ENCODE measurements around the gene HACE1.
A peak's percentile ranks its signal among the peaks of the same experiment; 100 is the strongest.

Gene HACE1

GRCh38 chr6:104736545-104736944, 123.2 kb downstream of the HACE1 start:
- Mint-ChIP-seq H3K27ac (no peak overlapping the region), H3K4me3 (no peak overlapping the region), H3K27me3 (no peaks in the 10 kb centered on the region), H3K36me3 (peaks cover 2% of the 10 kb centered on the region), H3K4me1 (no peaks in the 10 kb centered on the region), H3K9me3 (peaks cover 2% of the 10 kb centered on the region)
- CTCF ChIA-PET: no interaction called here
- no peak for DNase-seq

DNA sequence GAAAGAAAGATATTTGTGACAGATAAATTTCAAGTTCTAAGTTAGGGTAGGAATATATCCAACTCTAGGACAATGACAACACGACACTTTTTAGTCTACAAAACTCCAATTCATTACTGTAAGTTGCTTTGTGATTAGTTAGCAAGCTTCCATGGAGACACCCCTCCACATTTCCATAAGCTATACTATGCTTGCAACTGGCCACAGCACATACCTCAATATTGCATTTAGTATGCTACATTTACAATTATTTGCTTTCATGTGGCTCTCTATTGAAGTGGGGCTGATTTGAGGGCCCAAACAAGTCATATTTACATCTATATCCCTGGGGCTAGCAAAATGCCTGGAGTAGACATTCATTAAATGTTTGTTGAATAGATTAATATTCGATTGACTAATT, 129.3 kb downstream of the HACE1 start:
- no peaks in the 10 kb centered on the region for H3K9me3 Mint-ChIP-seq
- no peak for DNase-seq
- no peak overlapping the region for H3K4me3 Mint-ChIP-seq
- H3K4me1 Mint-ChIP-seq: no peaks in the 10 kb centered on the region
- no peaks in the 10 kb centered on the region for H3K27me3 Mint-ChIP-seq
- H3K27ac Mint-ChIP-seq: no peak overlapping the region
- CTCF ChIA-PET: no interaction called here
- peaks cover 1% of the 10 kb centered on the region for H3K36me3 Mint-ChIP-seq

- CTCF ChIA-PET: no interaction called here
- Mint-ChIP-seq H3K36me3 (peaks cover 1% of the 10 kb centered on the region), H3K27ac (no peak overlapping the region), H3K9me3 (no peaks in the 10 kb centered on the region), H3K4me3 (no peak overlapping the region), H3K27me3 (no peaks in the 10 kb centered on the region), H3K4me1 (no peaks in the 10 kb centered on the region)
- no peak for DNase-seq
These were observed 130.3 kb downstream of the HACE1 start for GRCh38 chr6:104729433-104729832.

DNA sequence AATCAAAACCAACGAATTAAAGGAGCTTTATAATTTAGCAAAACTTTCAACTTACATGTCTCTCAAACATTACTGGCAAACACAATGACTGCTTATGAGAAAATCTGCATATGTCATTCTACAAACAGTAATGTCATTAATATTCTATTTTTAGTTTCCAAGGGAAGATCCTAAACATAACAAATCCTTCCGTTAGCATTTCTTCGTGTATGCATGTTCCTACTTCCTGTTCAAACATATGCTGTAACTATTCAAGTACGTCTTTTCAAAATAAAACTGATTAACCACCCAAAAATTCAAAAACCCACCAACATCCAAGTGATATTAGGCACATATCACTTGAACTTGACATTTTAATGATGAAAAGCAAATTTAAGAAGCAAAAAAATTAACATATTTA, 131.3 kb downstream of the HACE1 start:
- no peaks in the 10 kb centered on the region for H3K9me3 Mint-ChIP-seq
- H3K4me3 Mint-ChIP-seq: no peak overlapping the region
- H3K27ac Mint-ChIP-seq: no peak overlapping the region
- H3K4me1 Mint-ChIP-seq: no peaks in the 10 kb centered on the region
- no peaks in the 10 kb centered on the region for H3K27me3 Mint-ChIP-seq
- no peak for DNase-seq
- CTCF ChIA-PET: no interaction called here
- peaks cover 1% of the 10 kb centered on the region for H3K36me3 Mint-ChIP-seq

- CTCF ChIA-PET: no interaction called here
- H3K36me3 Mint-ChIP-seq: no peaks in the 10 kb centered on the region
- H3K9me3 Mint-ChIP-seq: no peaks in the 10 kb centered on the region
These were observed 141.0 kb downstream of the HACE1 start for GRCh38 chr6:104718672-104719071.

GRCh38 chr6:104716858-104717257, 142.9 kb downstream of the HACE1 start:
- no peaks in the 10 kb centered on the region for H3K4me1 Mint-ChIP-seq
- H3K36me3 Mint-ChIP-seq: no peaks in the 10 kb centered on the region
- DNase-seq: no peak
- H3K27me3 Mint-ChIP-seq: no peaks in the 10 kb centered on the region
- H3K9me3 Mint-ChIP-seq: no peaks in the 10 kb centered on the region
- CTCF ChIA-PET: interaction anchor here (1.3 kb wide), 1 partner anchor 15 kb away, joined by 3 read pairs; no protein-coding TSS in a partner anchor
- H3K27ac Mint-ChIP-seq: no peak overlapping the region
- H3K4me3 Mint-ChIP-seq: no peak overlapping the region

More at GRCh38 chr6:104718672-104719071, 141.0 kb downstream of the HACE1 start:
- Mint-ChIP-seq H3K4me3 (no peak overlapping the region), H3K27ac (no peak overlapping the region), H3K27me3 (no peaks in the 10 kb centered on the region), H3K4me1 (no peaks in the 10 kb centered on the region)
- DNase-seq: no peak

- Mint-ChIP-seq H3K4me1 (no peaks in the 10 kb centered on the region), H3K36me3 (no peaks in the 10 kb centered on the region), H3K9me3 (no peaks in the 10 kb centered on the region), H3K27ac (no peak overlapping the region), H3K4me3 (no peak overlapping the region), H3K27me3 (no peaks in the 10 kb centered on the region)
- CTCF ChIA-PET: no interaction called here
- DNase-seq: no peak
These were observed 144.9 kb downstream of the HACE1 start for GRCh38 chr6:104714796-104715195.

DNA sequence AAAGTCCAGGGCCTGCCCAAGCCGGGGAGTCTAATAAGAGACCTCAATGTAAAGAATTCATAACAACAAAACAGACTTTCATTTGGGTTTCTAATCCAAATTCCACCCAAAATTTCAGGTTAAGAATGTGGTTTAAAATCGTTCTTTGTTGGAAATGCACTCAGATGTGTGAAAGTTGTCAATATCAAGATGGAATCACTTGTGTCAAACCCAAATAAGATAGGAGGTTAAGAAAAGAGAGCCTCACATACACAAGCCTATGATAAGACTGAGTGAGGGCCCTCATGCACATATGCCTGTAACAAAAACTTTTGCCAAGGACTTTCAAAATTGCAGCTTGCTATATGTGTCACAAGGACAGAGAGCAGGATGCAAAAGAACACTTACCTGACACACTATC, 145.7 kb downstream of the HACE1 start:
- Mint-ChIP-seq H3K27me3 (no peaks in the 10 kb centered on the region), H3K4me3 (no peak overlapping the region), H3K4me1 (no peaks in the 10 kb centered on the region), H3K27ac (no peak overlapping the region), H3K36me3 (peaks cover 4% of the 10 kb centered on the region), H3K9me3 (no peaks in the 10 kb centered on the region)
- CTCF ChIA-PET: no interaction called here
- no peak for DNase-seq

DNA sequence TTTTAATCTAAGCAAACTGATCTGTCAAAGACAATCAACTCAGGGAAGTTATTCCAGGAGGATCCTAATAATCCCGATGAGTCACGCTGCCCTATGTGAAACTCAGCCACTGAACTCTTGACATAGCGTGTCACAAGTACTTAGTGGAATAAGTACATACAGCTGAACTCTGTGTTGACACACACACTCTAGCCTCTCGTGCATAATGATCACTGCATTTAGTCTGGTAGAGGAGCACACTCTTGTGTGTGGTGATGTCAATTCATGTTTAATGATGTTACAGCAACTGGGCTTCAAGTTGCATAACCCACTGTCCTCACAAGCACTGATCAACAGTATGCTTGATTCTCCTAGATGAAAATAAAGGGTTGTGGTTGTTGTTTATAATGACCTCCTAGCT, 148.3 kb downstream of the HACE1 start:
- Mint-ChIP-seq H3K9me3 (peaks cover 2% of the 10 kb centered on the region), H3K4me1 (peaks cover 6% of the 10 kb centered on the region), H3K27me3 (no peaks in the 10 kb centered on the region), H3K4me3 (no peak overlapping the region), H3K36me3 (peaks cover 6% of the 10 kb centered on the region), H3K27ac (no peak overlapping the region)
- DNase-seq: no peak
- CTCF ChIA-PET: no interaction called here

GRCh38 chr6:104710543-104711335, 149.0 kb downstream of the HACE1 start:
- H3K27me3 Mint-ChIP-seq: no peaks in the 10 kb centered on the region
- peaks cover 3% of the 10 kb centered on the region for H3K9me3 Mint-ChIP-seq
- DNase-seq: no peak
- CTCF ChIA-PET: no interaction called here
- H3K4me1 Mint-ChIP-seq: peaks cover 12% of the 10 kb centered on the region
- H3K27ac Mint-ChIP-seq: no peak overlapping the region
- peaks cover 8% of the 10 kb centered on the region for H3K36me3 Mint-ChIP-seq
- no peak overlapping the region for H3K4me3 Mint-ChIP-seq

- Mint-ChIP-seq H3K4me1 (peaks cover 44% of the 10 kb centered on the region), H3K36me3 (peaks cover 11% of the 10 kb centered on the region), H3K27me3 (no peaks in the 10 kb centered on the region), H3K9me3 (peaks cover 3% of the 10 kb centered on the region), H3K4me3 (no peak overlapping the region), H3K27ac (no peak overlapping the region)
- DNase-seq: no peak
- CTCF ChIA-PET: no interaction called here
These were observed 153.7 kb downstream of the HACE1 start for GRCh38 chr6:104705916-104706442.

DNA sequence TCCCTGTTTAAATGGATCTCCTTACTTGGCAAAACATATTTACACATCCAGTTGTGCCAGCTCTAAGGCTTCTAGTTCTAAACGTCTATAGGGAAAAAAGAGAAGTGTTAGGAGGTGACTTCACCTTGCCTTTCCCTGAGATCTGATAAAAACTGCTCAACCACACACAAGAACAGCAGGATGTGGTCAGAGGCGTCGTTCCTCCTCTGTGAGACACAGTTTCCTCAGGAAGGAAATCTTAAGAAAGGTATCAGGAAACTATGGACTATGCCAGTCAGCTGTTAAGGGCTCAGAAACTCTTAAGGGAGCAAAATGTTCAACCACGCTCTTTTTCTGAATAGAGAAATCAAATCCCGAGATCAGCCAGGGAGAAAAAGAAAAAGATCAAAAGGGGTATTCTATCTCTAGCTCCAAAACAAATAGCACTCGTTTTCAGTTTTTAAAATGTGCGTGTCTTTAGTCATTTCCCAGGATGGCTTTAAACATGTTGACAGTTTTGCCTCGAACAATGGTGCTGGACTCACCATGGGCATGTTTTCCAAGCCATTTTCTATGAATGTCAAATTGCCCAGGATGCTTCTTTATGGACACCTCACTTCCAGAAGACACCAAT, 154.5 kb downstream of the HACE1 start:
- CTCF ChIA-PET: no interaction called here

GRCh38 chr6:104704191-104704590, 155.5 kb downstream of the HACE1 start:
- CTCF ChIA-PET: no interaction called here
- H3K9me3 Mint-ChIP-seq: peaks cover 3% of the 10 kb centered on the region
- H3K27ac Mint-ChIP-seq: no peak overlapping the region
- H3K27me3 Mint-ChIP-seq: no peaks in the 10 kb centered on the region
- DNase-seq: no peak
- H3K4me1 Mint-ChIP-seq: peaks cover 44% of the 10 kb centered on the region
- peaks cover 7% of the 10 kb centered on the region for H3K36me3 Mint-ChIP-seq
- H3K4me3 Mint-ChIP-seq: no peak overlapping the region

More for the DNA sequence above, 154.5 kb downstream of the HACE1 start:
- Mint-ChIP-seq H3K27ac (peak overlapping the region; percentile 73), H3K4me1 (peaks cover 44% of the 10 kb centered on the region), H3K27me3 (no peaks in the 10 kb centered on the region), H3K4me3 (peak overlapping the region; percentile 25), H3K9me3 (peaks cover 3% of the 10 kb centered on the region), H3K36me3 (peaks cover 11% of the 10 kb centered on the region)
- peak; percentile 69 for DNase-seq

- Mint-ChIP-seq H3K27me3 (no peaks in the 10 kb centered on the region), H3K4me1 (peaks cover 45% of the 10 kb centered on the region), H3K9me3 (peaks cover 3% of the 10 kb centered on the region), H3K4me3 (no peak overlapping the region), H3K27ac (no peak overlapping the region), H3K36me3 (peaks cover 7% of the 10 kb centered on the region)
- CTCF ChIA-PET: interaction anchor here (1.2 kb wide), 1 partner anchor 14 kb away, joined by 3 read pairs; no protein-coding TSS in a partner anchor
- no peak for DNase-seq
These were observed 157.4 kb downstream of the HACE1 start for GRCh38 chr6:104702126-104702841.
